Natural killer cell (primary cell): ENCODE results near the gene RPSA. TPM values are rescaled to one million over a fixed set of nuclear protein-coding genes. Genes with fewer than 3 reads are reported as not detected.
A peak's percentile ranks its signal among the peaks of the same experiment; 100 is the strongest.

Experiments
- ATAC-seq, 3 donors: fragments of 150-1000 bp in 2 of 3; fragments of 200-7000 bp in 1 of 3; cut with Tn5 transposase; 1 replicate in 1 of 3; 2 replicates in 2 of 3; pipeline ENCODE4 v1.10.0; 2021; ENCODE audit warnings: mild to moderate bottlenecking in 2 of 3, moderate library complexity in 2 of 3
- DNase-seq, 2 donors: peaks; one replicate each; pipeline versions ENCODE4 v3.0.0 to v3.0.0-alpha.2; 2013 to 2021; ENCODE audit warnings: mixed read lengths in 1 of 2
- H3K27ac ChIP-seq: one replicate; pipeline ENCODE4 v1.5.1; 2013; ENCODE audit warnings: mild to moderate bottlenecking, low read length
- H3K27me3 ChIP-seq: one replicate; pipeline ENCODE4 v1.6.1; 2013; ENCODE audit warnings: low read length; ENCODE audit not compliant: control insufficient read depth, insufficient read depth
- H3K36me3 ChIP-seq: one replicate; pipeline ENCODE4 v1.6.1; 2013; ENCODE audit warnings: low read length; ENCODE audit not compliant: control insufficient read depth, insufficient read depth
- H3K4me1 ChIP-seq: one replicate; pipeline ENCODE4 v1.6.1; 2013; ENCODE audit warnings: low read length; ENCODE audit not compliant: control insufficient read depth, insufficient read depth
- H3K4me3 ChIP-seq: one replicate; pipeline ENCODE4 v1.5.1; 2013; ENCODE audit warnings: low read length
- H3K9me3 ChIP-seq: one replicate; pipeline ENCODE4 v1.6.1; 2013; ENCODE audit warnings: low read length; ENCODE audit not compliant: control insufficient read depth, insufficient read depth
- H3K27ac Mint-ChIP-seq, 2 donors: one replicate each; pipeline ENCODE4 v1.8.0; 2022; ENCODE audit warnings: mild to moderate bottlenecking in 2 of 2, mixed read lengths in 2 of 2, moderate library complexity in 1 of 2
- H3K27me3 Mint-ChIP-seq, 2 donors: one replicate each; pipeline ENCODE4 v1.8.0; 2022; ENCODE audit warnings: low read depth in 2 of 2, mixed read lengths in 2 of 2
- H3K36me3 Mint-ChIP-seq: one replicate; pipeline ENCODE4 v1.8.0; 2022; ENCODE audit warnings: mixed read lengths
- H3K4me1 Mint-ChIP-seq, 2 donors: one replicate each; pipeline ENCODE4 v1.8.0; 2022; ENCODE audit warnings: mixed read lengths in 2 of 2
- H3K4me3 Mint-ChIP-seq: one replicate; pipeline ENCODE4 v1.8.0; 2022; ENCODE audit warnings: mild to moderate bottlenecking, moderate library complexity, mixed read lengths
- H3K9me3 Mint-ChIP-seq, 2 donors: one replicate each; pipeline ENCODE4 v1.8.0; 2022; ENCODE audit warnings: mixed read lengths in 2 of 2
- WGBS: methylation state at CpG from one replicate; pipeline ENCODE4 v1.1.7; 2013; ENCODE audit warnings: missing lambda C conversion rate; ENCODE audit not compliant: insufficient coverage; 5-methylcytosine and 5-hydroxymethylcytosine counted together
- intact Hi-C: fragments of 100-400 bp; cut with micrococcal nuclease; formaldehyde crosslinking; loops from one replicate; pipeline ENCODE4 v1.14.2; 2022
- total RNA-seq, 4 donors: library from RNA; stranded (reverse); fragments of 120-200 nt in 1 of 4; gene quantifications; one replicate each; pipeline versions ENCODE4 v1.2.3 to v1.2.4, GENCODE V29; 2013 to 2022
- TF ChIP-seq, protein P1 (sequence below): fragments of 200-600 bp; IDR thresholded peaks from one replicate; pipeline ENCODE4 v1.8.0; 2022; ENCODE audit warnings: antibody characterized with exemption

Gene RPSA
- total RNA-seq, 3 donors from 2014 or later (not counting 1 experiment from before 2014, with no cell fraction given), result 737 to 921 (median 821) TPM

DNA sequence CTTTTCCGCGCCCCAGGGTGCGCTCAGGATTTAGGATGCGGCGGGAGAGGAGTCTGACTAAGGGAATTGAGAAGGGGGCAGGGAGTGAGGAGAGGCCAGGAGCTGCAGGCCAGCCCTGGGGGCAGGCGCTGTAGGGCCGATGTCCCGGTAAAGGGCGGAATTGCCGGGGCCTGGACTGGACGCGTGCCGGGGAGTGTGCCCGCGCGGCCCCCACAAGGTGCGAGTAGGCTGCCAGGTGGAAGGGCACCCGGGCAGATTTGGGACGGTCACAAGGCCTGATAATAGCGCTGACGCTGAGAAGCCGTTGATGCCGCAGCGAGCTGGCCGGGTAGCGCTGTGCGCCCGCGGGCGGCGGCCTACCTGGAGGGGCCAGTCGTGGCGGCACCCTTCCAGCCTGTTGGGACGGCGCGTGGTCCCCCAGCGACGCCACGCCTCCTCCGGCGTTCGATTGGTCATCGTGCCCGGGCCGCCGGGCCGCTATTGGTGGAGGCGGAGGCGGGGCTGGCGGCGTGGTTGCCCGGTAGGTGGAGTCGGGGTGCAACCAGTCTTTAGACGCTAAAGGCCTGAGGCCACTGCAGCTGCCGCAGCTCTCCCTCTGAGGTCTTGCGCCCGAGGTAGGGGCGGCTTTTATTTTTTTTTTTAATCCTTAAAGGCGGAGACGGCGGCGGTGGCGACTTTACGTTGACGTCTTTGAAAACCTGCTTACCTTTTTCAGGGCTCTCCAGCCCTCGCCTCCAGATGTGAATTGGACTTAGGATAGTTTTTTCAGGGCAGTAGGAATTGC, 22.4 kb upstream of the RPSA start:
- WGBS, result under 1% methylated on average over 66 of the region's 66 CpGs
- Histone ChIP-seq H3K27me3 (no peaks in the 10 kb centered on the region), H3K9me3 (no peaks in the 10 kb centered on the region), H3K4me1 (peaks cover 51% of the 10 kb centered on the region), H3K36me3 (no peaks in the 10 kb centered on the region), H3K27ac (peak overlapping the region; percentile 97), H3K4me3 (peak overlapping the region; percentile 94)
- intact Hi-C loops, result loop anchor here (1.0 to 5.0 kb wide), 2 partner anchors 22 to 332 kb away; partner anchors contain the start of genes RPSA, SCN11A and WDR48
- TF ChIP-seq, protein P1, sequence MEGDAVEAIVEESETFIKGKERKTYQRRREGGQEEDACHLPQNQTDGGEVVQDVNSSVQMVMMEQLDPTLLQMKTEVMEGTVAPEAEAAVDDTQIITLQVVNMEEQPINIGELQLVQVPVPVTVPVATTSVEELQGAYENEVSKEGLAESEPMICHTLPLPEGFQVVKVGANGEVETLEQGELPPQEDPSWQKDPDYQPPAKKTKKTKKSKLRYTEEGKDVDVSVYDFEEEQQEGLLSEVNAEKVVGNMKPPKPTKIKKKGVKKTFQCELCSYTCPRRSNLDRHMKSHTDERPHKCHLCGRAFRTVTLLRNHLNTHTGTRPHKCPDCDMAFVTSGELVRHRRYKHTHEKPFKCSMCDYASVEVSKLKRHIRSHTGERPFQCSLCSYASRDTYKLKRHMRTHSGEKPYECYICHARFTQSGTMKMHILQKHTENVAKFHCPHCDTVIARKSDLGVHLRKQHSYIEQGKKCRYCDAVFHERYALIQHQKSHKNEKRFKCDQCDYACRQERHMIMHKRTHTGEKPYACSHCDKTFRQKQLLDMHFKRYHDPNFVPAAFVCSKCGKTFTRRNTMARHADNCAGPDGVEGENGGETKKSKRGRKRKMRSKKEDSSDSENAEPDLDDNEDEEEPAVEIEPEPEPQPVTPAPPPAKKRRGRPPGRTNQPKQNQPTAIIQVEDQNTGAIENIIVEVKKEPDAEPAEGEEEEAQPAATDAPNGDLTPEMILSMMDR, result no peak
- Mint-ChIP-seq H3K4me3 (peak overlapping the region; percentile 98), H3K4me1 (peaks cover 48 to 51% of the 10 kb centered on the region in 2 donors), H3K9me3 (no peaks in the 10 kb centered on the region), H3K27me3 (no peaks in the 10 kb centered on the region), H3K36me3 (no peaks in the 10 kb centered on the region), H3K27ac (peak overlapping the region; percentile 99)
- DNase-seq (peak; percentile 95 to 96), ATAC-seq (peak; percentile 82 to 92 (median 85))

DNA sequence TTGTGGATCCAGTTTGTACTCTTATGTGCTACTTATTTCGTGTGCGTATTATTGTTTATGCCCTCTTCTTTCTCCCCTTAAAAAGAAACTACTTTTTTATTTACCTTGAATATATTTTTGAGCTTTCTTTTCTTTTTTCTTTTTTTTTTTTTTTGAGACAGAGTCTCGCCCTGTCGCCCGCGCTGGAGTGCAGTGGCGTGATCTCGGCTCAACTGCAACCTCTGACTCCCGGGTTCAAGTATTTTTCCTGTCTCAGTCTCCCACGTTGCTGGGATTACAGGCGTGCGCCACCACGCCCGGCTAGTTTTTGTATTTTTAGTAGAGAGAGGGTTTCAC, 21.9 kb upstream of the RPSA start:
- Histone ChIP-seq H3K36me3 (no peaks in the 10 kb centered on the region), H3K4me3 (peak overlapping the region; percentile 37), H3K27me3 (no peaks in the 10 kb centered on the region), H3K27ac (peak overlapping the region; percentile 73), H3K9me3 (no peaks in the 10 kb centered on the region), H3K4me1 (peaks cover 56% of the 10 kb centered on the region)
- H3K27ac Mint-ChIP-seq, result peak overlapping the region; percentile 99
- H3K9me3 Mint-ChIP-seq, result no peaks in the 10 kb centered on the region
- TF ChIP-seq, protein P1, result no peak
- ATAC-seq (no peak), DNase-seq (no peak)
- peaks cover 53 to 57% of the 10 kb centered on the region in 2 donors for H3K4me1 Mint-ChIP-seq
- no peaks in the 10 kb centered on the region for H3K36me3 Mint-ChIP-seq
- intact Hi-C loops, result loop anchor here (1.0 to 5.0 kb wide), 2 partner anchors 22 to 332 kb away; partner anchors contain the start of genes RPSA, SCN11A and WDR48
- peak overlapping the region; percentile 98 for H3K4me3 Mint-ChIP-seq
- no peaks in the 10 kb centered on the region for H3K27me3 Mint-ChIP-seq
- 80% methylated on average over 12 of the region's 14 CpGs for WGBS

DNA sequence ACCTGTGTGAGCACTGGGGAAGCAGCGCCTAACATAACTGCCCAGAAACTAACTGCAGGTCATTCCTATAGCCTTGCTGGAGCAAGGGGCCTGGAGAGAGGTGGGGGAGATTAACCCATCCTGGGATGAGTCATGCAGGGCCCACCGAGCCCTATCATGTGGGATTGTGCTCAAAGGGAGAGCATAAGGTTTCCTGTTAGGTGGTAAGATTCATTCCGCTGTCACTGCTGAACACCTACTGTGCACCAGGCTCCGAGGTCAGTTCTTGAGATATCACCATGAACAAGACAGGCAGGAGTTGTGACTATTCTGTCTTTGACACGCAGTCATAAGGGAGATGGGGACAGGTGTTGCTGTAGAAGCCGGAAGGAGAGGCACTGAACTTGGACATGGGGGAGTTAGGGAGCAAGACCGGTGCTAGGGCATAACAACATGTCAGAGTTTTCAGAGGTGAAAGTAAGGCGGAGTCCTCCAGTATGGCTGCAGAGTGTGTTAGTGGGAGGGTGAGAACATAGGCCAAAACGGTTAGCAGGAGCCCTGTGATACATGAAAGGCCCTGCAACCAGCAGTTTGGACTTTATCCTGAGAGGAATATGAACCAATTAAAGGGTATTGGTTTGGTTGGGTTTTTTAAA, 20.9 kb upstream of the RPSA start:
- H3K27ac Mint-ChIP-seq, result peak overlapping the region; percentile 99
- intact Hi-C loops, result no loop called here
- TF ChIP-seq, protein P1, result no peak
- 61% methylated on average over 9 of the region's 9 CpGs for WGBS
- H3K27me3 ChIP-seq, result no peaks in the 10 kb centered on the region
- ATAC-seq, result no peak
- no peaks in the 10 kb centered on the region for H3K36me3 Mint-ChIP-seq
- H3K36me3 ChIP-seq, result peaks cover 5% of the 10 kb centered on the region
- peaks cover 60 to 65% of the 10 kb centered on the region in 2 donors for H3K4me1 Mint-ChIP-seq
- H3K4me3 ChIP-seq, result no peak overlapping the region
- H3K27me3 Mint-ChIP-seq, result no peaks in the 10 kb centered on the region
- H3K4me3 Mint-ChIP-seq, result peak overlapping the region; percentile 98
- no peaks in the 10 kb centered on the region for H3K9me3 ChIP-seq
- no peak overlapping the region for H3K27ac ChIP-seq
- H3K4me1 ChIP-seq, result peaks cover 63% of the 10 kb centered on the region
- DNase-seq, result no peak
- H3K9me3 Mint-ChIP-seq, result no peaks in the 10 kb centered on the region
